ENCODE results near the gene DDX19B. TPM values are rescaled to one million over a fixed set of nuclear protein-coding genes. Genes with fewer than 3 reads are reported as not detected.
"Not testable (repeated sequence)": the region's sequence is repeated elsewhere in the genome, so short reads cannot be mapped to it uniquely, and the experiment has no call there.

The DDX19B gene
- total and polyA plus RNA-seq, 4 experiments from 2014 or later, result 26.9 to 52.7 (median 40.5) TPM

DNA sequence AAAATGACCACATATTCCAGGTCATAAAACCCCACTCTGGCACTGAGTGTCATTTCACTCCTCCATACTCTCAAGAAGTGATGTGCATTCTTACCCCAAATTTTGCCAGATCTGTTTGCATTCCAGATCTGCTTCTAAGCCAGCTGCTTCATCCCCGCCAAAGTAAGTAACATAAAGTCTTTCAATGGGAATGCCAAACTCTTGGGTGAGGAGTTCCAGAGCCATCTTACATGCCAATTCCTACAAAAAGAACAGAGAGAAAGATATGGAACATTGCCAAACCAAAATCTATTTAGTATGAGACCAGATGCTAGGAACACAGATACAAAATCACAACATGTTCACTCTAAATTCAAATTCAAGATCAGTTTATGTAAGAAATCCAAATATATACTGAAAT, 22.6 kb upstream of the DDX19B start:
- H3K27ac ChIP-seq (ENCODE audit: low read depth, low read length), result no peak overlapping the region
- no peaks in the 10 kb centered on the region for H3K9me3 Mint-ChIP-seq
- no peaks in the 10 kb centered on the region for H3K27me3 Mint-ChIP-seq
- H3K4me3 Mint-ChIP-seq, result no peak overlapping the region
- H3K9me3 ChIP-seq (ENCODE audit: control insufficient read depth in 1 of 2, low read length in 2 of 2), result no peaks in the 10 kb centered on the region
- intact Hi-C loops (cut with micrococcal nuclease), result no loop called here
- H3K4me3 ChIP-seq (ENCODE audit: low read length in 2 of 2), result no peak overlapping the region
- ChIA-PET POLR2A (ENCODE audit: partially characterized antibody) (no interaction called here), CTCF (ENCODE audit: partially characterized antibody) (no interaction called here)
- peaks cover 34 to 54% of the 10 kb centered on the region in 2 donors for H3K36me3 Mint-ChIP-seq
- no peaks in the 10 kb centered on the region for H3K4me1 ChIP-seq (ENCODE audit: insufficient read depth, low read length)
- peak overlapping the region in 1 of 7 donors; percentile 29 for H3K27ac Mint-ChIP-seq
- H3K27me3 ChIP-seq (ENCODE audit: insufficient read depth, low read length), result no peaks in the 10 kb centered on the region
- peaks cover 43% of the 10 kb centered on the region for H3K36me3 ChIP-seq (ENCODE audit: insufficient read depth, low read length)
- no peak for DNase-seq
- H3K4me1 Mint-ChIP-seq, result peaks cover 0 to 4% (median under 1%) of the 10 kb centered on the region in 4 donors

DNA sequence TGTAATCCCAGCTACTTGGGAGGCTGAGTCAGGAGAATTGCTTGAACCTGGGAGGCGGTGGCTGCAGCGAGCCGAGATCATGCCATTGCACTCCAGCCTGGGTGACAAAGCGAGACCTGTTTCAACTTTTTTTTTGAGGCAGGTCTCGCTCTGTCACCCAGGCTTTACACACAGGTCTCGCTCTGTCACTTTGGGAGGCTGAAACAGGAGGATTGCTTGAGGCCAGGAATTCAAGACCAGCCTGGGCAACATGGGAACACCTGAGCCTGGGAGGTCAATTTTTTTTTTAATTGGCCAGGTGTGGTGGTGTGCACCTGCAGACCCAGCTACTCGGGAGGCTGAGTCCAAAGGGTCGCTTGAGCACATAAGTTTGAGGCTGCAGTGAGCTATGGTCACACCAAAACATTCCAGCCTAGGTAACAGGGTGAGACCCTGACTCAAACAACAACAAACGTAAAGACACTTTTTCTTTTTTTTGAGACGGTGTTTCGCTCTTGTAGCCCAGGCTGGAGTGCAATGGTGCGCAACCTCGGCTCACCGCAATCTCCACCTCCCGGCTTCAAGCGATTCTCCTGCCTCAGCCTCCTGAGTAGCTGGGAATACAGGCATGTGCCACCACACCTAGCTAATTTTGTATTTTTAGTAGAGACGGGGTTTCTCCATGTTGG, 11.5 kb upstream of the DDX19B start:
- H3K9me3 ChIP-seq (ENCODE audit: control insufficient read depth in 1 of 2, low read length in 2 of 2); intact Hi-C loops (cut with micrococcal nuclease); H3K9me3 Mint-ChIP-seq; H3K27ac ChIP-seq (ENCODE audit: low read depth, low read length); H3K4me3 ChIP-seq (ENCODE audit: low read length in 2 of 2); H3K27me3 ChIP-seq (ENCODE audit: insufficient read depth, low read length); H3K27me3 Mint-ChIP-seq; DNase-seq; H3K36me3 ChIP-seq (ENCODE audit: insufficient read depth, low read length): not testable (repeated sequence)
- H3K27ac Mint-ChIP-seq, result peak overlapping the region in 3 of 7 donors; percentile 29 to 90 (median 42)
- H3K4me1 Mint-ChIP-seq, result peaks cover 13 to 46% (median 32%) of the 10 kb centered on the region in 4 donors
- ChIA-PET POLR2A (ENCODE audit: partially characterized antibody) (interaction anchor here (0.6 to 2.8 kb wide), 4 partner anchors 11 to 533 kb away, joined by 4 to 80 read pairs (median 10); partner anchors contain the start of genes COG4, DDX19B and NOB1), CTCF (ENCODE audit: partially characterized antibody) (interaction anchor here (1.6 to 2.7 kb wide), 3 partner anchors 12 to 33 kb away, joined by 4 to 13 read pairs (median 7); partner anchors contain the start of gene DDX19B)
- peaks cover 21% of the 10 kb centered on the region for H3K4me1 ChIP-seq (ENCODE audit: insufficient read depth, low read length)
- H3K4me3 Mint-ChIP-seq, result peak overlapping the region; percentile 56 to 78 (median 64)
- H3K36me3 Mint-ChIP-seq, result peaks cover 6 to 16% of the 10 kb centered on the region in 2 donors

DNA sequence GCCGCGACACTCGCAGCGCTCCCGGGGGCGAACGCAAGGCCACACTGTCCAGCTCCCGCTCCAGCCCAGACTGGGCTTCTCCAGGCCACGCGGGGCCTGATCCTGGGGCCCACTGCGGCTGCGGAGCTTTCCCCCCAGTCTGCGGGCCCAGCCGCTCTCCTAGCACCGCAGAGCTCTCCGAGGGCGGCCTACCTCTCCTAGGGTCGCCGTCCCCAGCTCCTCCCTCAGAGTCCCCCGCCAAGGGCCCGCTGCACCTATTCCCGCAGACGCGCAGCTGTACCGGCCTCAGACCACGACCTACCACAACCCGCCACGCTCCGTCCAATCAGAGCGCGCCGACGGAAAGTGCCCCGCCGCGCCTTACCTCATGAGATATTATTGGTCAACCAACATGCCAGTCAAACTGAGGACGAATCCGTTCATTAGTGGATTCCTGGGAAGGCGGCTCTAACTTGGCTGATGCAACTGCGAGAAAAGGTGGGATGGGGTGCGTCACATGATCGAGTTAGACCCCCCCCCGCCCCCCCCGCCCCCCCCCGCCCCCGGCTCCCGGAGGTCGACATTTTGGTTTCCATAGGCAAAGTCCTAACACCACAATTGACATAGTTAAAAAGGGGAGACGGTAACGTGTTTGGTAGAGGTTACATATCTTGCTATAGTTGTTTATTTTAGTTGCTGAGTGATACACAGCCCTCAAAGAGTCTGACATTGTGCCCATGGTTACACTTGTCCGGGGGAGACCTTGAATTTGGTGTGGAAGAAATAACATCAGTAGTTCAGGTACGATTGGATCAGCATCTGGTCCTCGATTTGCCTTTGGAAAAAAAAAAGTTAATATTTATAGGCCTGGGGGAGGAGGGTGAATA, 9.5 kb upstream of the DDX19B start, which contains the start of gene AARS1:
TSS of gene AARS1 (minus strand) at position 278 of the 866 bp plus-strand sequence. CDS start 6,743 bp downstream, outside the sequence.
- peak within 1 kb of the TSS; percentile 96 to 99 (median 98) for H3K4me3 Mint-ChIP-seq
- DNase-seq, result peak; percentile 95 to 97 (median 96)
- peaks cover 7 to 27% (median 20%) of the 10 kb centered on the region in 4 donors for H3K4me1 Mint-ChIP-seq
- peaks cover 0 to 7% of the 10 kb centered on the region in 2 donors for H3K36me3 Mint-ChIP-seq
- H3K27ac ChIP-seq (ENCODE audit: low read depth, low read length), result peak within 1 kb of the TSS; percentile 87
- POLR2A ChIA-PET (ENCODE audit: partially characterized antibody), result interaction anchor here (0.5 to 2.8 kb wide), 19 partner anchors 9 to 235 kb away, joined by 3 to 80 read pairs (median 6); partner anchors contain the start of genes COG4, DDX19A, DDX19B and EXOSC6
- H3K27me3 Mint-ChIP-seq, result no peaks in the 10 kb centered on the region
- H3K9me3 Mint-ChIP-seq, result peaks cover 0 to 2% (median 0%) of the 10 kb centered on the region in 8 donors
- H3K36me3 ChIP-seq (ENCODE audit: insufficient read depth, low read length), result no peaks in the 10 kb centered on the region
- peak within 1 kb of the TSS; percentile 49 to 76 for H3K4me3 ChIP-seq (ENCODE audit: low read length in 2 of 2)
- H3K4me1 ChIP-seq (ENCODE audit: insufficient read depth, low read length), result peaks cover 10% of the 10 kb centered on the region
- CTCF ChIA-PET (ENCODE audit: partially characterized antibody), result interaction anchor here (0.6 to 2.7 kb wide), 7 partner anchors 10 to 225 kb away, joined by 3 to 13 read pairs (median 4); partner anchors contain the start of genes DDX19B and EXOSC6
- no peaks in the 10 kb centered on the region for H3K27me3 ChIP-seq (ENCODE audit: insufficient read depth, low read length)
- peak within 1 kb of the TSS; percentile 90 to 99 (median 98) for H3K27ac Mint-ChIP-seq
- intact Hi-C loops (cut with micrococcal nuclease), result loop anchor here (1.0 kb wide), 3 partner anchors 10 to 57 kb away; partner anchors contain the start of genes DDX19A, DDX19B and EXOSC6
- H3K9me3 ChIP-seq (ENCODE audit: control insufficient read depth in 1 of 2, low read length in 2 of 2), result no peaks in the 10 kb centered on the region

DNA sequence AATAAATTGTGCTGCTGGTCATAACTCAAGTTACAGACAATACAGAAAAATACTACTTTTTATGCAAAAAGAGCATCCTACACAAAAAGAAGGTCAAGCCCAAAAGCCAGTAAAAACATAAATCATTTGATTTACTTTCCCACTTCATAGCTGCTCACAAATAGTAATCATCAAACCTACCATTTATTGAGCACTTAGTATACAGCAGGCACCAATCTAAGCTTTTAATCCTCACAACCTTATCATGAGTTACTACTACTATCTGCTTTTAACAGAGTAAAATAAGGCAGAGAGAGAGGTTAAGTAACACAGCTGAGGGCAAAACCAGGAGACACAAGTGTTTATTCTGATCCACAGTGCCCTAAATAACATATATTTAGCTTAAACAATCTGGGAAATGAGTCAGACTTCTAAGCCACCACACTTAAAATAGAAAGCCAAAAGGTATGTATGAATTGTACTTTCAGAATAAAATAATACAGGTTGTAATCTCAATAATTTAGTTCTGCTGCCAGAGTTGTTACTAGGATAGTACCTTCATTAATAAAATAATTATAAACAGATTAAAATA, 8.0 kb upstream of the DDX19B start:
- no peak overlapping the region for H3K4me3 Mint-ChIP-seq
- H3K4me1 Mint-ChIP-seq, result peaks cover 6 to 21% (median 14%) of the 10 kb centered on the region in 4 donors
- peaks cover 0 to 6% of the 10 kb centered on the region in 2 donors for H3K36me3 Mint-ChIP-seq
- peak overlapping the region in 1 of 7 donors; percentile 12 for H3K27ac Mint-ChIP-seq
- CTCF ChIA-PET (ENCODE audit: partially characterized antibody), result interaction anchor here (0.9 to 1.9 kb wide), 4 partner anchors 8 to 40 kb away, joined by 3 to 5 read pairs (median 4); partner anchors contain the start of genes DDX19B and EXOSC6
- H3K4me1 ChIP-seq (ENCODE audit: insufficient read depth, low read length), result peaks cover 10% of the 10 kb centered on the region
- intact Hi-C loops (cut with micrococcal nuclease), result no loop called here
- H3K9me3 ChIP-seq (ENCODE audit: control insufficient read depth in 1 of 2, low read length in 2 of 2), result no peaks in the 10 kb centered on the region
- no peaks in the 10 kb centered on the region for H3K36me3 ChIP-seq (ENCODE audit: insufficient read depth, low read length)
- H3K4me3 ChIP-seq (ENCODE audit: low read length in 2 of 2), result no peak overlapping the region
- no peaks in the 10 kb centered on the region for H3K27me3 Mint-ChIP-seq
- no peak for DNase-seq
- no peak overlapping the region for H3K27ac ChIP-seq (ENCODE audit: low read depth, low read length)
- H3K27me3 ChIP-seq (ENCODE audit: insufficient read depth, low read length), result no peaks in the 10 kb centered on the region
- peaks cover 0 to 2% (median 0%) of the 10 kb centered on the region in 8 donors for H3K9me3 Mint-ChIP-seq
- POLR2A ChIA-PET (ENCODE audit: partially characterized antibody), result interaction anchor here (1.1 to 1.7 kb wide), 3 partner anchors 9 to 55 kb away, joined by 3 to 16 read pairs (median 6); partner anchors contain the start of genes DDX19A, DDX19B and EXOSC6

DNA sequence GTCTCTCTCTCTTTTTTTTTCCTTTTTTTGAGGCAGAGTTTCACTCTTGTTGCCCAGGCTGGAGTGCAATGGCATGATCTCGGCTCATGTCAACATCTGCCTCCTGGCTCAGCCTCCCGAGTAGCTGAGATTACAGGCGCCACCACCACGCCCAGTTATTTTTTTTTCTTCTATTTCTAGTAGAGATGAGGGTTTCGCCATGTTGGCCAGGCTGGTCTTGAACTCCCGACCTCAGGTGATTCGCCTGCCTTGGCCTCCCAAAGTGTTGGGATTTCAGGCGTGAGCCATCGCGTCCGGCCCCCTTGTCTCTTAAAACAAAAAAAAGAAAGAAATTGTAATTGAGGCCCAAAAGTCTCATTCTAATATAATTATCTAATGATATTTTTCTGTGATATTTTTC, 6.8 kb upstream of the DDX19B start:
- intact Hi-C loops (cut with micrococcal nuclease); H3K27ac ChIP-seq (ENCODE audit: low read depth, low read length); H3K9me3 Mint-ChIP-seq; H3K27me3 Mint-ChIP-seq; H3K9me3 ChIP-seq (ENCODE audit: control insufficient read depth in 1 of 2, low read length in 2 of 2); POLR2A ChIA-PET (ENCODE audit: partially characterized antibody); H3K36me3 ChIP-seq (ENCODE audit: insufficient read depth, low read length); H3K4me3 Mint-ChIP-seq; H3K27ac Mint-ChIP-seq; H3K4me3 ChIP-seq (ENCODE audit: low read length in 2 of 2); H3K27me3 ChIP-seq (ENCODE audit: insufficient read depth, low read length); H3K36me3 Mint-ChIP-seq; DNase-seq: not testable (repeated sequence)
- peaks cover 6 to 21% (median 14%) of the 10 kb centered on the region in 4 donors for H3K4me1 Mint-ChIP-seq
- peaks cover 10% of the 10 kb centered on the region for H3K4me1 ChIP-seq (ENCODE audit: insufficient read depth, low read length)
- CTCF ChIA-PET (ENCODE audit: partially characterized antibody), result interaction anchor here (1.9 kb wide), 1 partner anchor 7 kb away, joined by 5 read pairs; the partner anchor contains the start of gene DDX19B

DNA sequence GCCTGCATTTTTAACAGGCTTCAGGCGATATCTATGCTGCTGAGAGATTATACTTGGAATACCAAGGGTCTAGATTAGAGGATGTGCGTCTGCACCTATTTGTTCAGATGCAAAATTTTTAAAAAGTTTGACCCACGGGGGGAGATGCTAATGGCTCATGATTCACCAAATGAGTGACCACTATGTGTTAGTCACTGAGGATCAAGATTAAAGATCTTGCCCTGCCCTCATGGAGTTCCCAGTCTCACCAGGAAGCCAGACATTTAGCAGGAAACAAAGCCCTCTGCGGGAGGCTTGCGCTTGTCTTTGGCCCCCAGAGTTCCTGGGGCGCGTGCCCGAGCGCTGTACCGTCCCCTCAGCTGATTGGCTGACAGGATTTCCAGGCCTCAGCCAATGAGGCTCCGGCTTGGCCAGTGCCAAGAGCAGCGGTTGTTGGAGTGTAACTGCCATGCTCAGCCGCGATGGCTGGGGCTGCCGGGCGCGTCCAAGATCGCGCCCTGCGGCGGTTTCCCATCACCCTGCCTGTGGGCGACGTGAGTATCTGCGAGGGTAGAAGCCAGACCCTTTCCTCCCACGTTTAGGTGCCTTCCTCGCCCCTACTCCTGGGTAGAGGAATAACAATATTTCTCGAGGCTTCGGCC, 4.5 kb upstream of the DDX19B start:
- Histone ChIP-seq H3K4me3 (ENCODE audit: low read length in 2 of 2) (no peak overlapping the region), H3K9me3 (ENCODE audit: control insufficient read depth in 1 of 2, low read length in 2 of 2) (no peaks in the 10 kb centered on the region), H3K27ac (ENCODE audit: low read depth, low read length) (no peak overlapping the region), H3K4me1 (ENCODE audit: insufficient read depth, low read length) (peaks cover 12% of the 10 kb centered on the region), H3K36me3 (ENCODE audit: insufficient read depth, low read length) (no peaks in the 10 kb centered on the region), H3K27me3 (ENCODE audit: insufficient read depth, low read length) (no peaks in the 10 kb centered on the region)
- Mint-ChIP-seq H3K4me3 (no peak overlapping the region), H3K27ac (no peak overlapping the region), H3K4me1 (peaks cover 7 to 17% (median 13%) of the 10 kb centered on the region in 4 donors), H3K9me3 (no peaks in the 10 kb centered on the region), H3K36me3 (peaks cover 2 to 6% of the 10 kb centered on the region in 2 donors), H3K27me3 (no peaks in the 10 kb centered on the region)
- intact Hi-C loops (cut with micrococcal nuclease), result no loop called here
- ChIA-PET POLR2A (ENCODE audit: partially characterized antibody) (no interaction called here), CTCF (ENCODE audit: partially characterized antibody) (no interaction called here)
- no peak for DNase-seq

Data from CD4-positive, alpha-beta memory T cell (primary cell).